ENCODE data around the gene CASQ2.

Gene CASQ2

GRCh38 chr1:115712911-115713609 is 55.5 kb downstream of the CASQ2 start:
- no peak for DNase-seq
- in situ Hi-C loops (cut with MboI; ENCODE audit: low pct_unique_long_range_greater_than_20kb, low sequenced_read_pairs): loop anchor here (10.0 kb wide), 1 partner anchor 52 kb away; the partner anchor contains the start of gene CASQ2

- in situ Hi-C loops (cut with MboI; ENCODE audit: low pct_unique_long_range_greater_than_20kb, low sequenced_read_pairs): loop anchor here (10.0 kb wide), 1 partner anchor 54 kb away; the partner anchor contains the start of gene CASQ2
- no peak for DNase-seq
Measured at GRCh38 chr1:115710859-115711624, 57.5 kb downstream of the CASQ2 start.

DNA sequence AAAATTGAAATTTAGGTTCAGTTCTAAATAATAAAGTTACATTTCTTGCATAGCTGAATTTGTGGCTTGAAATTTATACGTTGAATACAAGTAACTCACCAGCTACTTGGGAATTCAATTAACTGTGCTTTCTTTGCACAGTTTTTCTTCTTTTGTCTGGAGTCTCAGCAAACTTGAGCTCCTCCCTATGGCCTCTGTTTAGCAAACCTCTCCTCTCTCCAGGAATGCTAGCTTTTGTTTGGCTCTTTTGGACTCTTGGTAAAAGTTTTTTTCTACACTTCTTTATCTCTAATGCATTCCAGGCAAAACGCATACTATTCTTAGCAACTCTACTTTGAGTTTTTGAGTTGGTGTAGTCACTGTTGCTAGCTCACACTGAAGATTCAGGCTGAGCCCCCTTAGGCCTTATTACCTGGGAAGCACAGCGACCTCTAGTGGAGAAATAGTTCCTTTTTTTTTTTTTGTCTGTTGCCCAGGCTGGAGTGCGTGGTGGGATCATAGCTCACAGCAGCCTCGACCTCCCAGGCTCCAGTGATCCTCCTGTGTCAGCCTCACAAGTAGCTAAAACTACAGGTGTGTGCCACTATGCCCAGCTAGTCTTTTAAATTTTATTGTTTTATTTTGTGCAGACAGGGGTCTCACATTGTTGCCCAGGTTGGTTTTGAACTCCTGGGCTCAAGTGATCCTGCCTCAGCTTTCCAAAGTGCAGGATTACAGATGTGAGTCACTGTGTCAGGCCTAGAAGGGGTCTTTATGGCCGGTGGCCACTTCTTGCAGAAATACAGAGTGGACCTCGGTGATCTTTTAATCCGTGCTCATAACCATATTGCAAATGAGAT is 61.7 kb downstream of the CASQ2 start:
- peak; percentile 79 for DNase-seq
- in situ Hi-C loops (cut with MboI; ENCODE audit: low pct_unique_long_range_greater_than_20kb, low sequenced_read_pairs): loop anchor here (10.0 kb wide), 1 partner anchor 92 kb away; no protein-coding TSS in a partner anchor

- DNase-seq: no peak
- in situ Hi-C loops (cut with MboI; ENCODE audit: low pct_unique_long_range_greater_than_20kb, low sequenced_read_pairs): loop anchor here (10.0 kb wide), 1 partner anchor 91 kb away; no protein-coding TSS in a partner anchor
Measured at GRCh38 chr1:115705963-115706362, 62.6 kb downstream of the CASQ2 start.

- in situ Hi-C loops (cut with MboI; ENCODE audit: low pct_unique_long_range_greater_than_20kb, low sequenced_read_pairs): loop anchor here (10.0 kb wide), 1 partner anchor 91 kb away; no protein-coding TSS in a partner anchor
- DNase-seq: no peak
Measured at GRCh38 chr1:115705085-115705951, 63.2 kb downstream of the CASQ2 start.

DNA sequence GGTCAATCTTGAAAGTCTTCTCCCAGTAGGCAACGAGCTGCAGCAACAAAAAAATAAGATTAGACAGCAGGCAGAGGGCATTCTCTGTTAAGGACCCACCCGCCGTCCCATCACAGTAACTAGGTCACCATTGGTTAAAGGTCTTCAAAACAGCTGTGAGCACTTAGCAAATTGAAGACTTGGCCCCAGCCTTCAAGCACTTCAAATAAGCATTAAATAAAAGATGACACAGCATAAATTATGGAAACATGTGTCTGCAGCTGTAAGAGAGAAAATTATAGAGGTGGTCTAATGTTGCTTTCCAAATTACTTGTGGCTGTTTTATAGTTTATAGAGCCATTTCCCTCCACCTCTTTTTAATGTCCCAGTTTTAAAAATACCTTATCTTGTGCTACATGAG is 65.6 kb downstream of the CASQ2 start:
- in situ Hi-C loops (cut with MboI; ENCODE audit: low pct_unique_long_range_greater_than_20kb, low sequenced_read_pairs): loop anchor here (10.0 kb wide), 1 partner anchor 88 kb away; no protein-coding TSS in a partner anchor
- no peak for DNase-seq

GRCh38 chr1:115701090-115701489 is 67.4 kb downstream of the CASQ2 start:
- no peak for DNase-seq
- in situ Hi-C loops (cut with MboI; ENCODE audit: low pct_unique_long_range_greater_than_20kb, low sequenced_read_pairs): loop anchor here (10.0 kb wide), 1 partner anchor 86 kb away; no protein-coding TSS in a partner anchor

DNA sequence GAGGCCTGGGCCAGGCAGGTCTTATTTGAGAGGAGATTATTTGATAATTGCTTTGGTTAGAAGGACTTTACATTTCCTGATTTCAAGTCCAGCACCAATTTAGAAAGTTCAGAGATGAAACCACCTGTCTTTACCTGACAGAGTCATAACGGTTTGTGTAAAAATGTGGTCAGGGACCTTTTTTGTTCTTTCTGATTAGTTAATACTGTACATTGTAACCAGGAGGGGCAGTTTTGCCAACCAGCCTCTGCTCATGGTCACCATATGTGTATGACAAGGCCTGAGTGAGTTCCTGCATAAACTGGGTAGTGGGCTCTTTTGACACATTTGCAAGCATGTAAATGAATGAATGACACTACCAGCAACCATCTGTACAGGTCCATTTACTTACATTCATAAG is 70.9 kb downstream of the CASQ2 start:
- in situ Hi-C loops (cut with MboI; ENCODE audit: low pct_unique_long_range_greater_than_20kb, low sequenced_read_pairs): no loop called here
- DNase-seq: no peak

DNA sequence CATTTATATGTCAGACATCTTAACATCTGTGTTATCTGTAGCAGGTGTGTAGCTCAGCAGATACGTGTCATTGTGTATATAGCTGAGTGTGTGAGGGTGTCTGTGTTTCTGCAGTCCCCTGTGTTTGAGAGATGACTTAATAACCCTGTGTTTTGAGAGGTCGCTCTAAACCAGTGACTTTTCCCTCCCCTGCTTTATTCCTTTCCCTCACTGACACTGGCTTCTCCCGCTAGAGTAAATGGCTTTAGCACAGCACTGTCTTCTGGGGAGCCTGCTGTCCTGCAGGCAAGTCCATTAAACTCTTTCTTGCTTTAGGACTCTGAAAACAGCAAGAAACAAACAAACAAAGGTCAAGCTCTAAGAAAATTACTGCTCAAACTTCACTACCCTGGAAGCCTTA is 73.7 kb downstream of the CASQ2 start:
- no peak for DNase-seq
- in situ Hi-C loops (cut with MboI; ENCODE audit: low pct_unique_long_range_greater_than_20kb, low sequenced_read_pairs): no loop called here

GRCh38 chr1:115692224-115692623 is 76.3 kb downstream of the CASQ2 start:
- in situ Hi-C loops (cut with MboI; ENCODE audit: low pct_unique_long_range_greater_than_20kb, low sequenced_read_pairs): no loop called here
- DNase-seq: no peak

- no peak for DNase-seq
- in situ Hi-C loops (cut with MboI; ENCODE audit: low pct_unique_long_range_greater_than_20kb, low sequenced_read_pairs): no loop called here
Measured at GRCh38 chr1:115690972-115691371, 77.5 kb downstream of the CASQ2 start.

GRCh38 chr1:115687744-115688143 is 80.8 kb downstream of the CASQ2 start:
- no peak for DNase-seq
- in situ Hi-C loops (cut with MboI; ENCODE audit: low pct_unique_long_range_greater_than_20kb, low sequenced_read_pairs): no loop called here

DNA sequence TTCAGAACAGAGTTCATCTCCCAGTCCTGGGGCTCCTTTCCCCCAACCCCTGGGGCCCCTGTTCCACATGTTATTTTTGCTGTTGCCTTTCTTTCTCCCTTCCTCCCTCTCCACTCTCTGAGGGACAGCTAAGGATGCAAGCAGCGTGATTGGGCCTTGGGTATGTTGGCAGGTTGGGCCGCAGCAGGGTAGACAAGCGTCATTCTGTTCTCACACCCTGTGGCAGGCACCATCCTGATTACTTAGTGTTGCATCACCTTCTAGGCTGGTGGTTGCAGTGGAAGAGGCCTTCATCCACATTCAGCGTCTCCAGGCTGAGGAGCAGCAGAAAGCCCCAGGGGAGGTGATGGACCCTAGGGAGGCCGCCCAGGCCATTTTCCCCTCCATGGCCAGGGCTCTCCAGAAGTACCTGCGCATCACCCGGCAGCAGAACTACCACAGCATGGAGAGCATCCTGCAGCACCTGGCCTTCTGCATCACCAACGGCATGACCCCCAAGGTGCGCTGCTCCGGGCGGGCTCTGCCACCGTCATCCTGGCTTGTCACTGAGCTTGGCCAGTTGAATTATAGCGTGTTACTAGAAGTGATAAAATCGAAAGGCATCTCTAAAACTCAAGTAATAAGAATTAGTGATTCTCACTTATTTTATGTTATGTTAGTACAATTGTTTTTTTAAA is 83.3 kb downstream of the CASQ2 start:
- DNase-seq: no peak
- in situ Hi-C loops (cut with MboI; ENCODE audit: low pct_unique_long_range_greater_than_20kb, low sequenced_read_pairs): no loop called here

- in situ Hi-C loops (cut with MboI; ENCODE audit: low pct_unique_long_range_greater_than_20kb, low sequenced_read_pairs): no loop called here
- no peak for DNase-seq
Measured at GRCh38 chr1:115682792-115683191, 85.7 kb downstream of the CASQ2 start.

- DNase-seq: no peak
- in situ Hi-C loops (cut with MboI; ENCODE audit: low pct_unique_long_range_greater_than_20kb, low sequenced_read_pairs): no loop called here
Measured at GRCh38 chr1:115680730-115681111, 87.8 kb downstream of the CASQ2 start.

DNA sequence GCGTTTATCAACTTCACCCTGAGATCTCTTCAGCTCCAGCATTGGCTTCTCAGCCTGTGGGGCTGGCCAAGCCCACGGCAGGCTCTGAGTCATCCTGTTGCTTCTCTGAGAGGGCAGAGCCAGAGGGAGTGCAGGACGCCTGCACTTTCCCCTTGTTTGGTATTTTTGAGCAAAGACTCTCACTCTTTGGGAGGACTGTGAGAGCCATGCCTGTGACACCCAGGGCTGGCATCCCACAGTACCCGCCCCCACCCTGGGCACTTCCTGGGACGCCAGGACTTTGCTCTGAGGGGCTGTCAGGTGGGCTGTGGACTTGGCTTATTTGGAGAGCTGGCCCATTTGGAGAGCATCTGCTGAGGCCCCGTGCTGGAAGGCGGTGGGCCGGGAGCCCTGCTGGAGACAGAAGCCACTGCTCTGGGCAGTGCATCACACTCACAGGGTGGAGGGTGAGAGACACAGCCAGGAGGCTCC is 89.3 kb downstream of the CASQ2 start:
- no peak for DNase-seq
- in situ Hi-C loops (cut with MboI; ENCODE audit: low pct_unique_long_range_greater_than_20kb, low sequenced_read_pairs): no loop called here

- in situ Hi-C loops (cut with MboI; ENCODE audit: low pct_unique_long_range_greater_than_20kb, low sequenced_read_pairs): no loop called here
- no peak for DNase-seq
Measured at GRCh38 chr1:115678141-115678540, 90.4 kb downstream of the CASQ2 start.

DNA sequence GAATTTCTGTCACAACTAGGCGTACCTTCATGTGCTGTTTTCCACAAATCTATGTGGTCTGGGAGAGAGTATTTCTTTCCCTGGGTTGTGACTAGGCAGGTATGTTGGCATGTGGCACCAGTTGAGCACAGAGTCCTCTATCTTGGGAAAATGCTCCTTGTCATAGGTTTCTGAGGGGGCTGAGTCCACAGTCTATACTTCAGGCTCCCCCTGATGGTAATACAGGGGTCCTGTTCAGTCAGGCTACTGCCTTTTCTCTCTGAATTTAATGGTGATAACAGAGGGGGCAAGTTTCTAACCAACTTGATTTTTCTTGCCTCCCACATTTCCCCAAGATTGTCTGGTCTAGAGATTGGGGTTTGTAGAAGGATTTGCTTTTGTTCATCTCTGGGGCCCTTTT is 90.9 kb downstream of the CASQ2 start:
- in situ Hi-C loops (cut with MboI; ENCODE audit: low pct_unique_long_range_greater_than_20kb, low sequenced_read_pairs): no loop called here
- DNase-seq: peak; percentile 32
